Hepatocyte (in vitro differentiated cells): Measurements from ENCODE around the gene PLXNA3. TPM values are rescaled to one million over a fixed set of nuclear protein-coding genes. Genes with fewer than 3 reads are reported as not detected.

Experiments
- DNase-seq: peaks from one replicate; pipeline ENCODE4 v3.0.0-alpha.2; 2016; ENCODE audit warnings: low spot score
- H2AFZ ChIP-seq: fragments of 200-600 bp; sonication (generic); 2 replicates; pipeline ENCODE4 v1.6.0; 2016; ENCODE audit warnings: antibody characterized with exemption, mild to moderate bottlenecking
- H3K27ac ChIP-seq: fragments of 200-600 bp; sonication (generic); 2 replicates; pipeline ENCODE4 v1.5.1; 2016; ENCODE audit warnings: mild to moderate bottlenecking
- H3K27me3 ChIP-seq: fragments of 200-600 bp; sonication (generic); 2 replicates; pipeline ENCODE4 v1.6.1; 2016
- H3K36me3 ChIP-seq: fragments of 200-600 bp; sonication (generic); replicated peaks from 2 replicates; pipeline ENCODE4 v1.5.1; 2016; ENCODE audit warnings: low read depth; ENCODE audit not compliant: insufficient read depth
- H3K4me1 ChIP-seq: fragments of 200-600 bp; sonication (generic); 2 replicates; pipeline ENCODE4 v1.5.1; 2016; ENCODE audit warnings: mild to moderate bottlenecking, moderate library complexity; ENCODE audit not compliant: insufficient read depth
- H3K4me2 ChIP-seq: fragments of 200-600 bp; sonication (generic); 2 replicates; pipeline ENCODE4 v1.6.0; 2016
- H3K4me3 ChIP-seq: fragments of 200-600 bp; sonication (generic); 2 replicates; pipeline ENCODE4 v1.5.1; 2016; ENCODE audit warnings: mild to moderate bottlenecking
- H3K79me2 ChIP-seq: fragments of 200-600 bp; sonication (generic); 2 replicates; pipeline ENCODE4 v1.6.0; 2017; ENCODE audit warnings: mild to moderate bottlenecking
- H3K9me2 ChIP-seq: fragments of 200-600 bp; sonication (generic); replicated peaks from 2 replicates; pipeline ENCODE4 v1.6.0; 2017; ENCODE audit warnings: mild to moderate bottlenecking; ENCODE audit not compliant: insufficient read depth
- H3K9me3 ChIP-seq: fragments of 200-600 bp; sonication (generic); 2 replicates; pipeline ENCODE4 v1.5.1; 2016; ENCODE audit warnings: low read depth, mild to moderate bottlenecking
- H4K20me1 ChIP-seq: fragments of 200-600 bp; sonication (generic); 2 replicates; pipeline ENCODE4 v1.6.0; 2016; ENCODE audit warnings: mild to moderate bottlenecking; ENCODE audit not compliant: insufficient read depth, poor library complexity, severe bottlenecking
- EZH2 ChIP-seq: fragments of 200-600 bp; sonication (generic); IDR thresholded peaks from 2 replicates; pipeline ENCODE4 v1.6.1; 2016; ENCODE audit warnings: antibody characterized with exemption, mild to moderate bottlenecking, borderline replicate concordance
- EZH2phosphoT487 ChIP-seq: fragments of 200-600 bp; sonication (generic); IDR thresholded peaks from one replicate; pipeline ENCODE4 v1.6.1; 2018; ENCODE audit warnings: antibody characterized with exemption, mild to moderate bottlenecking, low read depth, moderate library complexity; ENCODE audit not compliant: unreplicated experiment, severe bottlenecking
- WGBS: methylation state at CpG from one replicate; pipeline ENCODE4 v1.1.6; 2016; ENCODE audit warnings: low lambda C conversion rate; ENCODE audit errors: missing lambda C conversion rate; 5-methylcytosine and 5-hydroxymethylcytosine counted together
- polyA plus RNA-seq: library from polyadenylated mRNA; unstranded; fragments of >200 nt; fragmentation: Nextera tagmentation; extraction: Ambion mirVana; gene quantifications from 2 replicates; pipeline ENCODE4 v1.2.1, GENCODE V29; 2016
- total RNA-seq: library from RNA; depleted of rRNA; stranded (reverse); fragments of >200 nt; gene quantifications from 2 replicates; pipeline ENCODE4 v1.2.3, GENCODE V29; 2014
- TF ChIP-seq, protein P1 (sequence below): fragments of 200-600 bp; sonication (generic); IDR thresholded peaks from 2 replicates; pipeline ENCODE4 v1.5.1; 2016; ENCODE audit warnings: antibody characterized with exemption, mild to moderate bottlenecking; ENCODE audit not compliant: poor library complexity

The PLXNA3 gene
- total and polyA plus RNA-seq, 2 experiments from 2014 or later, result 14.1 to 28.7 TPM

GRCh38 chrX:154458954-154459778 lies 1.1 kb downstream of the PLXNA3 start:
- peak overlapping the region; percentile 83 for H3K4me2 ChIP-seq
- TF ChIP-seq, protein P1, sequence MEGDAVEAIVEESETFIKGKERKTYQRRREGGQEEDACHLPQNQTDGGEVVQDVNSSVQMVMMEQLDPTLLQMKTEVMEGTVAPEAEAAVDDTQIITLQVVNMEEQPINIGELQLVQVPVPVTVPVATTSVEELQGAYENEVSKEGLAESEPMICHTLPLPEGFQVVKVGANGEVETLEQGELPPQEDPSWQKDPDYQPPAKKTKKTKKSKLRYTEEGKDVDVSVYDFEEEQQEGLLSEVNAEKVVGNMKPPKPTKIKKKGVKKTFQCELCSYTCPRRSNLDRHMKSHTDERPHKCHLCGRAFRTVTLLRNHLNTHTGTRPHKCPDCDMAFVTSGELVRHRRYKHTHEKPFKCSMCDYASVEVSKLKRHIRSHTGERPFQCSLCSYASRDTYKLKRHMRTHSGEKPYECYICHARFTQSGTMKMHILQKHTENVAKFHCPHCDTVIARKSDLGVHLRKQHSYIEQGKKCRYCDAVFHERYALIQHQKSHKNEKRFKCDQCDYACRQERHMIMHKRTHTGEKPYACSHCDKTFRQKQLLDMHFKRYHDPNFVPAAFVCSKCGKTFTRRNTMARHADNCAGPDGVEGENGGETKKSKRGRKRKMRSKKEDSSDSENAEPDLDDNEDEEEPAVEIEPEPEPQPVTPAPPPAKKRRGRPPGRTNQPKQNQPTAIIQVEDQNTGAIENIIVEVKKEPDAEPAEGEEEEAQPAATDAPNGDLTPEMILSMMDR, result no peak
- TF ChIP-seq EZH2, result no peak
- TF ChIP-seq EZH2phosphoT487, result no peak
- H3K9me3 ChIP-seq, result no peaks in the 10 kb centered on the region
- peaks cover 23% of the 10 kb centered on the region for H3K79me2 ChIP-seq
- H3K27ac ChIP-seq, result peak overlapping the region; percentile 20
- no peaks in the 10 kb centered on the region for H3K9me2 ChIP-seq
- H3K36me3 ChIP-seq, result no peaks in the 10 kb centered on the region
- no peaks in the 10 kb centered on the region for H3K27me3 ChIP-seq
- H2AFZ ChIP-seq, result no peak overlapping the region
- no peaks in the 10 kb centered on the region for H3K4me1 ChIP-seq
- no peaks in the 10 kb centered on the region for H4K20me1 ChIP-seq
- H3K4me3 ChIP-seq, result peak overlapping the region; percentile 52
- peak; percentile 44 for DNase-seq
- WGBS, result 51% methylated on average over 11 of the region's 15 CpGs

- Histone ChIP-seq H3K4me1 (no peaks in the 10 kb centered on the region), H3K79me2 (peaks cover 23% of the 10 kb centered on the region), H4K20me1 (no peaks in the 10 kb centered on the region), H3K4me3 (no peak overlapping the region), H3K4me2 (peak overlapping the region; percentile 83), H2AFZ (no peak overlapping the region), H3K9me3 (no peaks in the 10 kb centered on the region), H3K36me3 (no peaks in the 10 kb centered on the region), H3K9me2 (no peaks in the 10 kb centered on the region), H3K27ac (no peak overlapping the region), H3K27me3 (no peaks in the 10 kb centered on the region)
- TF ChIP-seq EZH2 (no peak), EZH2phosphoT487 (no peak)
- TF ChIP-seq, protein P1, result no peak
- WGBS, result 67% methylated on average over 14 of the region's 14 CpGs
- DNase-seq, result no peak
Observed at GRCh38 chrX:154459832-154460231, 1.8 kb downstream of the PLXNA3 start.

- Histone ChIP-seq H4K20me1 (no peaks in the 10 kb centered on the region), H3K36me3 (no peaks in the 10 kb centered on the region), H3K27ac (no peak overlapping the region), H3K27me3 (no peaks in the 10 kb centered on the region), H3K9me2 (no peaks in the 10 kb centered on the region), H3K4me1 (no peaks in the 10 kb centered on the region), H2AFZ (no peak overlapping the region), H3K4me3 (no peak overlapping the region), H3K4me2 (peak overlapping the region; percentile 83), H3K9me3 (no peaks in the 10 kb centered on the region), H3K79me2 (peaks cover 23% of the 10 kb centered on the region)
- no peak for TF ChIP-seq EZH2phosphoT487
- no peak for TF ChIP-seq EZH2
- TF ChIP-seq, protein P1, result no peak
- 95% methylated on average over 26 of the region's 26 CpGs for WGBS
- DNase-seq, result no peak
Observed at GRCh38 chrX:154460326-154460725, 2.2 kb downstream of the PLXNA3 start.
